Measurements from ENCODE around the gene CYP26C1. TPM values are rescaled to one million over a fixed set of nuclear protein-coding genes. Genes with fewer than 3 reads are reported as not detected.

Gene CYP26C1
- total and polyA plus RNA-seq, 5 experiments from 2014 or later, result 0.33 to 0.44 TPM; not detected in 3

GRCh38 chr10:93113042-93113441, 52.4 kb downstream of the CYP26C1 start:
- no peak for DNase-seq
- peak overlapping the region in 2 of 10 donors; percentile 5 to 7 for H3K27ac Mint-ChIP-seq

GRCh38 chr10:93115661-93116383, 55.2 kb downstream of the CYP26C1 start:
- Mint-ChIP-seq H3K4me1 (peaks cover 14 to 16% (median 14%) of the 10 kb centered on the region in 4 donors), H3K27ac (peak overlapping the region in 8 of 10 donors; percentile 1 to 82 (median 68)), H3K9me3 (peaks cover 0 to 3% (median 0%) of the 10 kb centered on the region in 9 donors), H3K4me3 (peak overlapping the region in 5 of 10 donors; percentile 15 to 50 (median 30)), H3K27me3 (peaks cover 7 to 17% (median 10%) of the 10 kb centered on the region in 5 donors), H3K36me3 (no peaks in the 10 kb centered on the region)
- POLR2A ChIA-PET, result interaction anchor here (0.6 to 1.0 kb wide), 2 partner anchors 34 to 237 kb away, joined by 3 to 5 read pairs; no protein-coding TSS in a partner anchor
- DNase-seq, result peak; percentile 43 to 85 (median 64)
- ATAC-seq, result peak; percentile 74 to 75

More at GRCh38 chr10:93113042-93113441, 52.4 kb downstream of the CYP26C1 start:
- Mint-ChIP-seq H3K36me3 (no peaks in the 10 kb centered on the region), H3K4me1 (peaks cover 7 to 15% (median 14%) of the 10 kb centered on the region in 4 donors), H3K27me3 (peaks cover 8 to 17% (median 10%) of the 10 kb centered on the region in 5 donors), H3K4me3 (no peak overlapping the region), H3K9me3 (peaks cover 0 to 3% (median 0%) of the 10 kb centered on the region in 9 donors)
- POLR2A ChIA-PET, result no interaction called here
- ATAC-seq, result no peak

Other genes starting within 250 kb of the CYP26C1 start
- gene EXOC6, start 212.3 kb upstream of the CYP26C1 start, total RNA-seq, result 10 to 100 TPM; 11.8 to 12.3 TPM
- 1 to 10 TPM; 5.5 to 6.5 (median 5.8) TPM for gene EXOC6, start 212.3 kb upstream of the CYP26C1 start, polyA plus RNA-seq
- gene CYP26A1, start 13.1 kb downstream of the CYP26C1 start, total RNA-seq, result not detected
- gene CYP26A1, start 13.1 kb downstream of the CYP26C1 start, polyA plus RNA-seq, result not detected